Smooth muscle cell (in vitro differentiated cells): ENCODE results near the gene PRKAG2. TPM values are rescaled to one million over a fixed set of nuclear protein-coding genes. Genes with fewer than 3 reads are reported as not detected.
A peak's percentile ranks its signal among the peaks of the same experiment; 100 is the strongest.

Source experiments
- DNase-seq: peaks from one replicate; lab custom pipeline; 2025; ENCODE audit not compliant: unreplicated experiment; lab: John Stamatoyannopoulos, UW
- H2AFZ ChIP-seq: fragments of 200-600 bp; sonication (generic); 2 replicates; pipeline ENCODE4 v1.6.0; 2016; ENCODE audit warnings: antibody characterized with exemption, low read depth, mild to moderate bottlenecking
- H3F3A ChIP-seq: fragments of 200-600 bp; sonication (generic); 2 replicates; pipeline ENCODE4 v1.6.0; 2017; ENCODE audit warnings: antibody characterized with exemption, low read depth
- H3K27ac ChIP-seq: fragments of 200-600 bp; sonication (generic); 2 replicates; pipeline ENCODE4 v1.5.1; 2016; ENCODE audit warnings: low read depth, mild to moderate bottlenecking
- H3K27me3 ChIP-seq: fragments of 200-600 bp; sonication (generic); 2 replicates; pipeline ENCODE4 v1.6.1; 2016; ENCODE audit warnings: low read depth, mild to moderate bottlenecking
- H3K36me3 ChIP-seq: fragments of 200-600 bp; sonication (generic); 2 replicates; pipeline ENCODE4 v1.5.1; 2016; ENCODE audit warnings: low read depth
- H3K4me1 ChIP-seq: fragments of 200-600 bp; sonication (generic); 2 replicates; pipeline ENCODE4 v1.5.1; 2016; ENCODE audit warnings: low read depth
- H3K4me2 ChIP-seq: fragments of 200-600 bp; sonication (generic); 2 replicates; pipeline ENCODE4 v1.6.0; 2016; ENCODE audit warnings: mild to moderate bottlenecking
- H3K4me3 ChIP-seq: fragments of 200-600 bp; sonication (generic); 2 replicates; pipeline ENCODE4 v1.5.1; 2016; ENCODE audit warnings: mild to moderate bottlenecking
- H3K79me2 ChIP-seq: fragments of 200-600 bp; sonication (generic); 2 replicates; pipeline ENCODE4 v1.6.0; 2016; ENCODE audit warnings: low read depth, mild to moderate bottlenecking
- H3K9ac ChIP-seq: fragments of 200-600 bp; sonication (generic); 2 replicates; pipeline ENCODE4 v1.6.0; 2016; ENCODE audit warnings: low read depth
- H3K9me3 ChIP-seq: fragments of 200-600 bp; sonication (generic); replicated peaks from 2 replicates; pipeline ENCODE4 v1.5.1; 2016; ENCODE audit warnings: low read depth
- H4K20me1 ChIP-seq: fragments of 200-600 bp; sonication (generic); 2 replicates; pipeline ENCODE4 v1.6.0; 2016; ENCODE audit warnings: low read depth
- CTCF ChIP-seq: fragments of 200-600 bp; sonication (generic); IDR thresholded peaks from 2 replicates; pipeline ENCODE4 v1.5.1; 2017; ENCODE audit warnings: borderline replicate concordance, mild to moderate bottlenecking, antibody characterized with exemption; ENCODE audit not compliant: insufficient read depth, poor library complexity, severe bottlenecking
- WGBS: methylation state at CpG from one replicate; pipeline ENCODE4 v1.1.7; 2016; ENCODE audit warnings: low lambda C conversion rate; 5-methylcytosine and 5-hydroxymethylcytosine counted together
- polyA plus RNA-seq: library from polyadenylated mRNA; unstranded; fragments of >200 nt; fragmentation: Nextera tagmentation; extraction: Ambion mirVana; gene quantifications from 2 replicates; pipeline ENCODE4 v1.2.1, GENCODE V29; 2016
- total RNA-seq: library from RNA; depleted of rRNA; stranded (reverse); fragments of >200 nt; gene quantifications from 2 replicates; pipeline ENCODE4 v1.2.3, GENCODE V29; 2014

PRKAG2 gene
- total and polyA plus RNA-seq, 2 experiments from 2014 or later, result 3.5 to 3.9 TPM

- H3F3A ChIP-seq, result peaks cover 8% of the 10 kb centered on the region
- 97% methylated on average over 4 of the region's 4 CpGs for WGBS
- H3K36me3 ChIP-seq, result no peaks in the 10 kb centered on the region
- no peaks in the 10 kb centered on the region for H4K20me1 ChIP-seq
- DNase-seq, result no peak
- no peak overlapping the region for H3K4me2 ChIP-seq
- H3K27me3 ChIP-seq, result no peaks in the 10 kb centered on the region
- no peak overlapping the region for H3K27ac ChIP-seq
- no peak overlapping the region for H3K9ac ChIP-seq
- no peaks in the 10 kb centered on the region for H3K4me1 ChIP-seq
- H3K4me3 ChIP-seq, result no peak overlapping the region
- no peaks in the 10 kb centered on the region for H3K9me3 ChIP-seq
- peaks cover 7% of the 10 kb centered on the region for H3K79me2 ChIP-seq
- TF ChIP-seq CTCF, result no peak
- H2AFZ ChIP-seq, result no peak overlapping the region
Measured at GRCh38 chr7:151603951-151604350, 273.0 kb downstream of the PRKAG2 start.

GRCh38 chr7:151601521-151602305, 275.2 kb downstream of the PRKAG2 start:
- no peak for DNase-seq
- 91% methylated on average over 21 of the region's 21 CpGs for WGBS

GRCh38 chr7:151600331-151600730, 276.6 kb downstream of the PRKAG2 start:
- Histone ChIP-seq H2AFZ (no peak overlapping the region), H3K27ac (peak overlapping the region; percentile 75), H3F3A (peaks cover 13% of the 10 kb centered on the region), H3K4me1 (no peaks in the 10 kb centered on the region), H3K4me3 (no peak overlapping the region), H3K9ac (no peak overlapping the region), H3K36me3 (no peaks in the 10 kb centered on the region), H3K9me3 (no peaks in the 10 kb centered on the region), H3K79me2 (peaks cover 17% of the 10 kb centered on the region), H4K20me1 (no peaks in the 10 kb centered on the region), H3K27me3 (no peaks in the 10 kb centered on the region), H3K4me2 (peak overlapping the region; percentile 57)
- 60% methylated on average over 3 of the region's 3 CpGs for WGBS
- no peak for DNase-seq
- no peak for TF ChIP-seq CTCF

More at GRCh38 chr7:151601521-151602305, 275.2 kb downstream of the PRKAG2 start:
- no peaks in the 10 kb centered on the region for H4K20me1 ChIP-seq
- H3F3A ChIP-seq, result peaks cover 13% of the 10 kb centered on the region
- no peak overlapping the region for H2AFZ ChIP-seq
- no peak overlapping the region for H3K27ac ChIP-seq
- no peak for TF ChIP-seq CTCF
- peaks cover 10% of the 10 kb centered on the region for H3K79me2 ChIP-seq
- H3K4me1 ChIP-seq, result no peaks in the 10 kb centered on the region
- no peaks in the 10 kb centered on the region for H3K36me3 ChIP-seq
- H3K9me3 ChIP-seq, result no peaks in the 10 kb centered on the region
- no peaks in the 10 kb centered on the region for H3K27me3 ChIP-seq
- no peak overlapping the region for H3K4me3 ChIP-seq
- no peak overlapping the region for H3K9ac ChIP-seq
- no peak overlapping the region for H3K4me2 ChIP-seq
